Measurements from ENCODE around the gene SLTM.
A peak's percentile ranks its signal among the peaks of the same experiment; 100 is the strongest.
"Not testable (repeated sequence)": the region's sequence is repeated elsewhere in the genome, so short reads cannot be mapped to it uniquely, and the experiment has no call there.

The SLTM gene

GRCh38 chr15:58877999-58878825, 55.3 kb downstream of the SLTM start:
- Mint-ChIP-seq H3K27me3 (no peaks in the 10 kb centered on the region), H3K36me3 (peaks cover 50% of the 10 kb centered on the region), H3K9me3 (no peaks in the 10 kb centered on the region), H3K4me1 (no peaks in the 10 kb centered on the region), H3K27ac (no peak overlapping the region), H3K4me3 (no peak overlapping the region)
- DNase-seq = no peak
- CTCF ChIA-PET = interaction anchor here (1.1 kb wide), 1 partner anchor 39 kb away, joined by 3 read pairs; no protein-coding TSS in a partner anchor

GRCh38 chr15:58876306-58877106, 57.0 kb downstream of the SLTM start:
- CTCF ChIA-PET = no interaction called here
- H3K27ac Mint-ChIP-seq = no peak overlapping the region
- no peak overlapping the region for H3K4me3 Mint-ChIP-seq
- no peaks in the 10 kb centered on the region for H3K4me1 Mint-ChIP-seq
- DNase-seq = no peak
- no peaks in the 10 kb centered on the region for H3K27me3 Mint-ChIP-seq
- peaks cover 41% of the 10 kb centered on the region for H3K36me3 Mint-ChIP-seq
- no peaks in the 10 kb centered on the region for H3K9me3 Mint-ChIP-seq

DNA sequence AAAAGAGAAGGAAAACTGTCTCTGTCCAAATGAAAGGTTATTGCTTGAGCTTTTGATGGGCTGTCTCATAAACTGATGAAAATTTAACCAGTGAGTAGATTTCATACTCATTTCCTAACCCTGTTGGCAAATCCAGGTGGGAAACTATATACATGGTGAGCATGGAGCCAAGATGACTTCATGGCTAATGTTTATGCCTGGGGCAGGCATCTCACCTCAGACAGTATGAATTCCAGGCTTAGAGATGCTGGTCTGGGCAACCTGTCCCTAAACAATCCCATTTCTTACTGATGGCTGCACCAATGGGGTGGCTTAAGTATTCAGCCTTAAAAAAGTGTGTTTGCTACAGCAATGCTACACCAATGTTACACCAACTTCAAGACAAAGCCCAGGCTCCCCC, 58.1 kb downstream of the SLTM start:
- H3K4me1 Mint-ChIP-seq = no peaks in the 10 kb centered on the region
- CTCF ChIA-PET = no interaction called here

GRCh38 chr15:58873267-58873666, 60.2 kb downstream of the SLTM start:
- CTCF ChIA-PET = no interaction called here

More for the DNA sequence above, 58.1 kb downstream of the SLTM start:
- Mint-ChIP-seq H3K27ac (no peak overlapping the region), H3K27me3 (no peaks in the 10 kb centered on the region), H3K9me3 (no peaks in the 10 kb centered on the region), H3K36me3 (peaks cover 33% of the 10 kb centered on the region), H3K4me3 (no peak overlapping the region)
- no peak for DNase-seq

DNA sequence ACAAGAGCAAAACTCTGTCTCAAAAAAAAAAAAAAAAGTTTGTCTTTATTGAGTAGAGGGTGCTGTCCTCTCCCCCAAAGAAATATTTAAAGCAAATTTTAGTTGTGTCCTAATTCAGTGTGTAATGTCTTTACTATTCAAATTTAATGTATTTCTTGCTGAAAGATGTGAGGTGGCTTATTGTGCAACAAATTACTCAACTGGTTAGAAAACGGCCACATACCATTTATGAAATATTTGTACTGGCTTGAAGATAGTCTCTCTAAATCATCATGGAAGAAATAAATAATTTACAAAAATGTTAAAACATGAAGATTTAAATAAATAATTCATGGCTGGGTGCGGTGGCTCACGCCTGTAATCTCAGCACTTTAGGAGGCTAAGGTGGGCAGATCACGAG, 63.0 kb downstream of the SLTM start:
- no peak for DNase-seq
- Mint-ChIP-seq H3K27ac (no peak overlapping the region), H3K9me3 (no peaks in the 10 kb centered on the region), H3K4me3 (no peak overlapping the region), H3K27me3 (no peaks in the 10 kb centered on the region), H3K4me1 (peaks cover 9% of the 10 kb centered on the region), H3K36me3 (no peaks in the 10 kb centered on the region)
- CTCF ChIA-PET = no interaction called here

More at GRCh38 chr15:58873267-58873666, 60.2 kb downstream of the SLTM start:
- Mint-ChIP-seq H3K9me3 (no peaks in the 10 kb centered on the region), H3K27me3 (no peaks in the 10 kb centered on the region), H3K4me1 (no peaks in the 10 kb centered on the region), H3K4me3 (no peak overlapping the region), H3K36me3 (peaks cover 16% of the 10 kb centered on the region), H3K27ac (no peak overlapping the region)
- no peak for DNase-seq

DNA sequence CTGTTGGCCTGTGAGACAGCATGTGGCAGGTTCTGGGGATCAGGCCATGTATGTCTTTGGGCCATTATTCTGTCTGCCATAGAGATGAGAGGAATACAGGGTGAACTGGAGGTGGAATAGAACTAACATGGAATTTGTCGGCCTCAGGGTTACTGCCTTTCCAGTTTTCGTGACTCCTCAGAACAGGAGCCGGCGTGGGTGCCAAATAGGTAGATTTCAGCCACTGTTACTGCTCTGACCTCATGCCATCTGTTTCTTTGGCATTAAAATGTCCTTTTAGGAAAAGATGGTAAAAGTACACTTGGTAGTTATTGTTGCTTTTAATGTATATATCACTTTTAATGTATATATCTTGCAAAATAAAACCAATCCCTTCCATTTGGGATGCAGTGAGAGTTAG, 65.6 kb downstream of the SLTM start:
- Mint-ChIP-seq H3K4me1 (peaks cover 20% of the 10 kb centered on the region), H3K4me3 (no peak overlapping the region), H3K9me3 (no peaks in the 10 kb centered on the region), H3K36me3 (no peaks in the 10 kb centered on the region), H3K27ac (no peak overlapping the region), H3K27me3 (peaks cover 10% of the 10 kb centered on the region)
- CTCF ChIA-PET = no interaction called here
- DNase-seq = no peak

GRCh38 chr15:58865425-58865880, 68.0 kb downstream of the SLTM start:
- DNase-seq = no peak
- CTCF ChIA-PET = no interaction called here
- Mint-ChIP-seq H3K4me1 (peaks cover 30% of the 10 kb centered on the region), H3K27ac (peak overlapping the region; percentile 33), H3K36me3 (no peaks in the 10 kb centered on the region), H3K4me3 (no peak overlapping the region), H3K27me3 (peaks cover 10% of the 10 kb centered on the region), H3K9me3 (no peaks in the 10 kb centered on the region)

DNA sequence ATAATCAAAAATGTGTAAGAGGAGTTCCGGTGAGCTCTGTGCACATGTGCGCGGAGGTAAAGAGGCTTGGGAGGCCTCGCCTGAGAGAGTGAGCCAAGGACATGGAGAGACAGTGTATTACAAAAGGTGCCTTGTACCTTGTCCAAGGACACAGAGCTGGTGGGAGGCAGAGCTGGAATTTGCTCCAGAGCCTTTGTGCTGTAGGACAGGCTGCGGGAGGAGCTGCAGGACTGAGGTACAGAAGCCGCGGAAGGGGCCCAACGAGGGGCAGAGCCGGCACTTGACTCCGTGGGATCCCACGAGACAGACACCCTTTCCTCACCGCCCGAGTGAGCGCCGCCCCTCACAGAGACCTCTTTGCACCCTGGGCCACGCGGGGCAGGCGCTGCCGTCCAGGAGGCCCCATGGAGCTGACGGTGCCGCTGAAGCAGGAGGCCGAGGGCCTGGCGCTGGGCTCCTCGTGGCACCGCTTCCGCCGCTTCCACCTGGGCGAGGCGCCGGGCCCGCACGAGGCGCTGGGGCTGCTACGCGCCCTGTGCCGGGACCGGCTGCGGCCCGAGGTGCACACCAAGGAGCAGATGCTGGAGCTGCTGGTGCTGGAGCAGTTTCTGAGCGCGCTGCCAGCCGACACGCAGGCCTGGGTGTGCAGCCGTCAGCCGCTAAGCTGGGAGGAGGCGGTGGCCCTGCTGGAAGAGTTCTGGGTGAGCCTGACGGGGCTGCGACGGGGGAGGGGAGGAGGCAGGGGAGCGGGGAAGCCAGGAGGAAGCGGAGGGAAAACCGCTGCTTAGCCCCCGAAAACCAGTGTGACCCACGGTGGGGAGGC, 68.7 kb downstream of the SLTM start:
- Mint-ChIP-seq H3K27ac (peak overlapping the region; percentile 33), H3K4me1 (peaks cover 30% of the 10 kb centered on the region), H3K27me3 (peaks cover 10% of the 10 kb centered on the region), H3K4me3 (peak overlapping the region; percentile 8), H3K36me3 (no peaks in the 10 kb centered on the region), H3K9me3 (no peaks in the 10 kb centered on the region)
- CTCF ChIA-PET = no interaction called here
- peak; percentile 38 for DNase-seq

DNA sequence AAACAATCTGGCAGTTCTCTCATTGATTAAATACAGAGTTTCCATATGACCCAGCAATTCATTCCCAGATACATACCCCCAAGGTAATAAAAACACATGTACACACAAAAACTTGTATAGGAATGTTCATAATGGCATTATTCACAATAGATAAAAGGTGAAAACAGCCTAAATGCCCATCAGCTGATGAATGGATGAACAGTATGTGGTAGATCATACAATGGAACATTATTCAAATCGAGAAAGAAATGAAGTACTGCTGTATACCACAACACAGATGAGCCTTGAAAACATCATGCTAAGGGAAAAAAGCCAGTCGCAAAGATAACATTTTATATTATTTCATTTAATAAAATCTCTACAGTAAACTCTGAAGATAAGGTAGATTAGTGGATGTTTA, 71.2 kb downstream of the SLTM start:
- no peaks in the 10 kb centered on the region for H3K36me3 Mint-ChIP-seq
- DNase-seq = no peak
- H3K27me3 Mint-ChIP-seq = peaks cover 10% of the 10 kb centered on the region
- no peak overlapping the region for H3K27ac Mint-ChIP-seq
- CTCF ChIA-PET = no interaction called here
- no peaks in the 10 kb centered on the region for H3K9me3 Mint-ChIP-seq
- peaks cover 29% of the 10 kb centered on the region for H3K4me1 Mint-ChIP-seq
- H3K4me3 Mint-ChIP-seq = no peak overlapping the region

- H3K4me1 Mint-ChIP-seq, H3K9me3 Mint-ChIP-seq, H3K27ac Mint-ChIP-seq, DNase-seq, H3K4me3 Mint-ChIP-seq, H3K27me3 Mint-ChIP-seq, CTCF ChIA-PET: not testable (repeated sequence)
- H3K36me3 Mint-ChIP-seq = peaks cover 13% of the 10 kb centered on the region
Observed at GRCh38 chr15:58856621-58857020, 76.9 kb downstream of the SLTM start.

- H3K36me3 Mint-ChIP-seq = peaks cover 13% of the 10 kb centered on the region
- no peak for DNase-seq
- no peak overlapping the region for H3K4me3 Mint-ChIP-seq
- no peaks in the 10 kb centered on the region for H3K4me1 Mint-ChIP-seq
- H3K27me3 Mint-ChIP-seq = no peaks in the 10 kb centered on the region
- H3K9me3 Mint-ChIP-seq = no peaks in the 10 kb centered on the region
- no peak overlapping the region for H3K27ac Mint-ChIP-seq
- CTCF ChIA-PET = no interaction called here
Observed at GRCh38 chr15:58856086-58856485, 77.4 kb downstream of the SLTM start.

DNA sequence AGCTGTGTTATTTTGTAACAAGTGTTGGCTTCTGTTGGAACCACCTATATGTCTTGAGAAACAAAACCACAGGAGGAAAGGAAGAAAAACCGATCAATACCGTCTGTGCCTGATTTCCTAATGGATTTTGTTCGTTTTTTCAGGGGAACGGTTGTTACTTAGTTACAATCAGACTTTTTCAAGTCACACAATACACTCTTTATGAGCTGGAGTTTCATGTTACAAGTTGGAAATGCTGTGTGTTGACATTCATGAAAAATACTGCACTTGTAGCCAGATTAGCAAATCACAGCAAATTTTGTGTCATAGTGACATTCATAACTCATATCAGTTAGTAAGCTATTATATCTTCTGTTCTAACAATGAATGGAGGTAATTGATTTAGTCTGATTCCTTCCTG, 78.9 kb downstream of the SLTM start:
- Mint-ChIP-seq H3K27ac (no peak overlapping the region), H3K4me1 (no peaks in the 10 kb centered on the region), H3K9me3 (no peaks in the 10 kb centered on the region), H3K4me3 (no peak overlapping the region), H3K36me3 (peaks cover 16% of the 10 kb centered on the region), H3K27me3 (no peaks in the 10 kb centered on the region)
- DNase-seq = no peak
- CTCF ChIA-PET = interaction anchor here (0.6 kb wide), 2 partner anchors 151 to 411 kb away, joined by 3 read pairs; no protein-coding TSS in a partner anchor

GRCh38 chr15:58852347-58852746, 81.1 kb downstream of the SLTM start:
- no peaks in the 10 kb centered on the region for H3K4me1 Mint-ChIP-seq
- DNase-seq = no peak
- H3K36me3 Mint-ChIP-seq = peaks cover 35% of the 10 kb centered on the region
- CTCF ChIA-PET = no interaction called here
- no peak overlapping the region for H3K27ac Mint-ChIP-seq
- H3K27me3 Mint-ChIP-seq = no peaks in the 10 kb centered on the region
- no peak overlapping the region for H3K4me3 Mint-ChIP-seq
- H3K9me3 Mint-ChIP-seq = no peaks in the 10 kb centered on the region

- H3K27me3 Mint-ChIP-seq, H3K27ac Mint-ChIP-seq, H3K4me1 Mint-ChIP-seq, DNase-seq, H3K4me3 Mint-ChIP-seq, CTCF ChIA-PET, H3K9me3 Mint-ChIP-seq: not testable (repeated sequence)
- peaks cover 37% of the 10 kb centered on the region for H3K36me3 Mint-ChIP-seq
Observed at GRCh38 chr15:58851205-58851604, 82.3 kb downstream of the SLTM start.
